ENCODE measurements around the gene CFAP91.

Gene CFAP91

DNA sequence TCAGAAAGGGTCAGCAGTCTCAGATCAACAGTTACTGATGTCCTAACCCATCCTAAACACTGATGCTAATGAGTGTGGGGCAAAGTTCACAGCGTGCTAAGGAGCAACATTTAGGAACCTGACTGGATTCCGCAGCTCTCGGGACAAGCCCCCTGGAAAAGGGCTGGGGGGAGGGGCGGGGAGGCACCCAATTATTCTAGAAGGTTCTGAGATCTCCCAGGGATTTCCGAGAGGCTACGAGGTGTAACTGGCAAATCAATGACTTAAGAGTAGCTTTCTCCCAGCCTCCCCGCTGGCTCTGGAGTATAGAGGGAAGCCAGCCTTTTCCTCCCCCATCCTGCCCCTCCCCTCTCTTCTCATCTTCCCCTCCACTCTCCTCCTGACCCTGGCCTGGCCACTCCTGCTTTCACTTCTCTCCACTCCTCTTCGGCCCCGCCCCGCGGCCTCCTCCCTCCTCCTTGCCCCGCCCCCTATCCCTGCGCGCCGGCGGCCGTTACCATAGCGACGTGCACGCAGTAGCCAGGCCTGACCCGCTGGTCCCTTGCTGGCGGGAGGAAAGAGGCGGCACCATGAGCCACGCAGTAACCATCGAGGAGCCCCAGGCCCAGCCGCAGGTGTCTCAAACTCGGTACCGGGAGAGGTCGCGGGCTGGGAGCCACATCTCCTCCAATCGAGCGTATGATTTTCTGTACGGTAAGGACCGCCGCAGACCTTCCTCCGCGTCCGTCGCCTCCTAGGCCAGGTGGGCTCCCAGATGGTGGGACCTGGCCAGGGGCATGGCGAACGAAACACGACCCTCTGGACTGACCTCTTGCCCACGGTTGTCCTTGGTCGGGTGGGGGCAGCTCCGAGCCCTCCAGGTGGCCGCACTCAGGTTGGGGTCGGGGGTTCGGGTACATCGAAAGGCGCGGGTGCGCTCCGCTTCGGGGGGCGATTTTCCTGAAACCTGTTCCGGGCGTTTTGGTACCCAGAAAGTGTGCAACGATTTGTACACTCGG lies at the start of gene CFAP91:
Gene CFAP91, plus strand, starts transcription at position 493 of the 998 bp plus-strand sequence. Its CDS starts 77 bp downstream, at position 570.
- peak; percentile 69 for DNase-seq

DNA sequence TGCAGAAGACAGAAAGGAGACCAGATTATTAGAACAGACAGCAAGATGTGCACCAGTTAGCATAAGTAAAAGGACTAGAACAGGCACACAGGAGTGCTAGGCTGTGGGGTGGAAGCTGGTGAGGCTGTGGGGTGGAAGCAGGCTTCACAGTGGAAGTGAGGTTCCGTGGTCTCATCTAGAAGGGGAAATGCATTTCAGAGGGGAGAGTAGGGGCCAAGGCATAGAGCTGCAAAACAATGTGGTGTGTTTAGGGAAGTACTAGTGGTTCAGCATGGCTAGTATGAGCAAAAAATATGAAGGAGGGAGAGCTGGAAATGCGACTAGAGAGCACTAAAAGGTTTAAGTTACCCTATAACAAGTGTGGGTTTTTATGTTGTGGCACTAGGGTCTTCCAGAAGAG lies 48.9 kb upstream of the CFAP91 start:
- no peak for DNase-seq

GRCh38 chr3:119657887-119658702 lies 44.7 kb upstream of the CFAP91 start:
- DNase-seq, result no peak

- no peak for DNase-seq
Measured at GRCh38 chr3:119658994-119659393, 43.8 kb upstream of the CFAP91 start.

- DNase-seq, result no peak
Measured at GRCh38 chr3:119659606-119660291, 43.1 kb upstream of the CFAP91 start.

GRCh38 chr3:119660474-119661440 lies 42.1 kb upstream of the CFAP91 start, which contains the start of gene POPDC2:
TSS of gene POPDC2 (minus strand) at chr3:119660589. CDS start at chr3:119660423, 166 bp downstream.
- DNase-seq, result no peak

DNA sequence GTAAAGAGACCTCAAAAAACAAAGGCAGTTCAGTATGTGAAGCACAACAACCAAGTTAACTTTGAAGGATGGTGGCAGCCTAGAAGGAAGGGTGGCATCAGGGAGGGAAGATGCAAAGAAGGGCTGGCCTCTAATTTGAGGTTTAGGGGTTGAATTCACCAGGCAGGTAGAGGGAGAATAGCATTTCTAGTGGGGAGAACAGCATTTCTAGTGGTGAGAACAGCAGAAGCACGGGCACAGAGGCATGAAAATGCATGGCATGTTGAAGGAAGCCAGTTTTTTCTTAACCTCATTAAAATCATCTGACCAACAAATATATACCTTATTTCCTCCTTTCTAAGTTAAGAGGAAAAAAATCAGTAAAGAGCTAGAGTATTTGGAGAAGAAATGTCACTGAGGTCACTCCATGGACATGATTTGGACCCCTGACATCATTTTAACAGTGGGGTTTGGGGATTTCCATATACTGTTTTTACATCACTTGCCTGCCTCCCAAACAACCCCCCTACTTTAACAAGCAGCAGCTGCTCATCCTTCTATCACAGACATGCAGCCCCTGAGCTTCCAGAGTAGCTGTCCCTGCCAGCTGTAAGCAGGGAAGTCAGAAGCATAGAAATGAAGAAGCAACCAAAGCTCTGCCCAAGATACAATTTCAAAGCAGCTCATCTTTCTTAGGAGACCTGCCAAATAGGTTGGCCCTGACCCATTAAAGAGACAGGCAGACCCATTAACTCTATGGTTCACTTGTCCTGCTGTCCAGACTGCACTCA lies 40.0 kb upstream of the CFAP91 start:
- no peak for DNase-seq

DNA sequence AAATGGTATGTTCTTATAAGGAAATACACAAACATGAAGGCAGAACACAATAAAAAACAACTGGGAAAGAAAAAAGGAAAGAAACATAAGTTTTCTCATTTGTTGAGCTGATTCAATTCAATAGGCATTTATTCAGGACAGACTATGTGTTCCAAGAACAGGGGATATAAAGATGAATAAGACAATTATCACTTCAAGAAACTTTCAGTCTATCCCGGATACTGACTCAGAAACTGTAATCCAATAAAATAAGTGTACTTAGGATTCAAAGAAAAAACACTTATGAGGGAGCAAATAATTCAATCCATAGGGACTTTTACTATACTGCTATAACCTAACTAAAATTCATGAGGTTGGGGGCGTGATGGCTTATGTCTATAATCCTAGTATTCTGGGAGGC lies 38.9 kb upstream of the CFAP91 start:
- DNase-seq, result no peak

- DNase-seq, result no peak
Measured at GRCh38 chr3:119664370-119664769, 38.5 kb upstream of the CFAP91 start.

DNA sequence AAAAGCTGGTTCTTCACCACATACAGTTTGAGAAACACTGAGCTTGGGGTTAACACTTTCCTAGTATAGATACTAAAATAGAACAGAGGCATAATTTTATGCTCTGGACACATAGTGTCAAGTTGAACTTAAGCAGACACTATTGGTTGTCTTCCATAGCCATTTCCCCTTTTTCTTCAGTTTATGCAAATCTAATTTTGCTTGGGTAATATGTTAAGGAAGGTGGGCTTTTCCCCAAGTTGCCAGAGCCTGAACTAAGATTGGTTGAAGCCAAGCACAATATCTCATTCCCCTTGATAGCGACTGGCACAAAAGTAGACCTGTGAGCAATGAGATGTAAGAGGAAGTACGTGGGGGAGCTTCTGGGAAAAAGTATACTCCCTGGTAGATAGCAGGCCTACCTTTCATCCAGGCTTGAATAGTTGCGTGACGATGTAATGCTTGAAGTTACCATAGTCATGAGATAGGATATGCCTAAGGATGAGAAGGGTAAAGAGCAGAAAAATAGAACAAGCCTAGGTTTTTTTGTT lies 37.9 kb upstream of the CFAP91 start:
- no peak for DNase-seq

DNA sequence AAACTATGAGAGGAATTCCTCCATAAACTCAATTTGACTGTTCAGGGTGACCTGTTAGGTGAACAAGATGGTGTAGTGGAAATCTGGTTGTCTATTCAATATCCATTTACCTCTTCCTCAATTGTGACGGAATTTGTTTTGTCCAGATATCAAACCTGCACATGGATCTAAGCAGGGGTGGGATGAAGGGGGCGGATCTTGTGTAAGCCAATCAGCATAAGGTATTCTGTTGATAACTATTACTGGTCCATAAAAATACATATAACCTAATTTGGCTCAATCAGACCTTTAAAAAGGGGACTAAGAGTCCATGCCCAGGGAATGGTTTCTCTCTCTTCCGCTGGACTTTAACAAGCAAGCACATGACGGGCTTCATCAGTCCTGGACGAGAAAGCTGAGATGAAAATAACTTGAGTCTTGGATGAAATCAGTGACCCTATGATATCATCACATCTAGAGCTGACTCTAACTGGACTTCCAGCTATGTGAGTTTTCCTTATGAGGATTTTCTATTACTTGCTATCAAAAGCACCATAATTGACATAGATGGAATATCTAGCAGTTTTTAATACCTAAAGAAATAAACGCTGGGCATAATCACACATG lies 36.8 kb upstream of the CFAP91 start:
- no peak for DNase-seq

DNA sequence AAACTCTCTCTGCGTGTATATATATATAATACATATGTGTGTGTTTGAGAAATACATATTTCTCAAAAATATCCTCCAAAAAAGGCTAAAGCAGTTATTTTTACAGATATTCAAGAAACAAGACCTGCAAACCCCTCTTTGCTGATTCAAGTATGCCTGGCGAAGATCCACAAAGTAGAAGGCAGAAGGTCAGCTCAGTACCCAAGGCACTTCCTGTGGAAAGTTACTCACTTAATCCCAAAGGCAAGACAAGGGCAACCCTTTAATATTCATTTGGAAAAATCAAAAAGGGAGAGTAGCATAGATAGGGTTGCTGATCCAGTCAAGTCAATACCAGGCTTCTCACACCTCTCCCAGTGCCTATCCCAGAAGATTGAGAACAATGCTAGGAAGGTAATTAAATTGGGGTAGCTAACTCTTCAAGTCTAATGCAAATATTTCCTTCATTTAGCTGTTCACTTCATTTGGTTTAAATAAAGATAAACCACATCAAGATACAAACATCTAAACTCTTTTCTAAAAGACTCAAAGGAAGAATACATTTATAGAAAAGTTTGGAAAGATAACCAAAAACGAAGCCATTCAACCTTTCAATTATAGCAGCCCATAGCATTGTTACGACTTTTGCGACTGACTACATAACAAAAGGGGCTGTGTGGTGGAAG lies 32.8 kb upstream of the CFAP91 start:
- DNase-seq, result no peak

DNA sequence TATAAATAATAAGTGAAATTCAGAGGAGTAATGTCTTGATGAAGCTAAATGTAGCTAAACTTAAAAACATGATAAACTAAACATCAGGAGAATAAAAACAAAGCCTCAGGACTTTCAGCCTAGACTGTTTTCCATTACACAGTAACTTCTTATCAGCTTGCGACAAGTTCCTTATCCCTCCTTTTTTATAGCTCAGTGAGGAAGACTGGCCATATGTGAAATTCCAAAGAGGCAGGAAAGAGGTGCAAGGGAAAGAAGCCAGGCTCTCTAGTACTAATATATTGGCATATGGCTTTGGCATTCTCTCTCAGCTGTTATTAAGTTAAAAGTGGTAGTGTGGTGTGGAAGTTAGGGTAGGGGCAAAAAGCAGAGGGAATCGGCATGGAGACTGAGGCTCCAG lies 30.0 kb upstream of the CFAP91 start:
- DNase-seq, result no peak

DNA sequence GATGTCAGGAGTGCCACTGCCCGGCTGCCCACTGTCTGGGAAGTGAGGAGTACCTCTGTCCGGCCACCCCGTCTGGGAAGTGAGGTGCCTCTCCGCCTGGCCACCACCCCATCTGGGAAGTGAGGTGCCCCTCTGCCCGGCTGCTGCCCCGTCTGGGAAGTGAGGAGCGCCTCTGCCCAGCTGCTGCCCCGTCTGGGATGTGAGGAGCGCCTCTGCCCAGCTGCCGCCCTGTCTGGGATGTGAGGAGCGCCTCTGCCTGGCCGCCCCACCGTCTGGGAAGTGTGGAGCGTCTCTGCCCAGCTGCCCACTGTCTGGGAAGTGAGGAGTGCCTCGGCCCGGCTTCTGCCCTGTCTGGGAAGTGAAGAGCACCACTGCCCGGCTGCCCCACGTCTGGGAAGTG lies 28.9 kb upstream of the CFAP91 start:
- no peak for DNase-seq

DNA sequence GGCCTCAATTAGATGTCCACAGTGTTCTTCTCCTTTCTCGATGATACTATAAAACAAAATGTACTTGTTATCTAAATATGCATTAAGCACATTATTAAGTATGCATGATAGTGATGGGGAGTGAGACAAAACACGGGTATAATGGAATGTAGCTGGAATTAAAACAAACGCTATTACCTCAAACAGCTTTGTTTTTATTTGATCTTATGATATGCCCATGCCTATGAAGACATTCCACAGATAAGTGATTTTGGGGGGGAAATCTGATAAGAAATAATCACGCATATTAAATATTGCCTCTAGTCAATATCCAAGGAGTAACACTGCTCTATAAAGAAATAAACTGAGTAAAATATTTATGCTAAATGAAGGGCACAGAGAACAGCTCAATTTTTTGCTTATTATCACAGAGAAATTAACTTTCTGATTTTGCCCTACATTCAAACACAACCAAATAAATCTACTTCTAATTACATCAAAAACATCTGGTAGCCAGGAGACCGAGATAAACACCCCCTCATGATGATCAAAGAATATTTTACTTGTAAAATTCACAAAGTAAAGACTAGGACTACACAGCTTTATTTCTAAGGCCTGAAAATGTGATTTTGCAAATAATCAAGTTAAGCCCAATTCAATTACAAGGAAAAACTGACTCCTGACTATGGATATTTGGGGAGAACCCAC lies 27.5 kb upstream of the CFAP91 start:
- no peak for DNase-seq

DNA sequence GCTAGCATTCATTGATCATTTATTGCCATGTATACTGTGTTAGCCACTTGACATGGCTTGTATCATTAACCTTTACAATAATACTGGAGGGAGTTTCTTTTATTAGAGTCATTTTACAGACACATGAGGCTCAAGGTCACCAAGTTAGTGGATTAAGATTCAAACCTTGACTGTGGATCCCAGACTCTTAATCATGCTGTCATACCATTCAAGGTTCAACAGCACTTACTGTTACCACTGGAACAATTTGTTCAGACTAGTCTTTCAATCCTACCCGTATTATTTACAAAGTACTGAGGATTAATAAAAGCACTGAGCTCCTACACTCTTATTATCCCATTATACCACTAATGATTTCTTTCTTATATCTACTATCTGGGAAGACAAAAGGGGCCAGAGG lies 26.8 kb upstream of the CFAP91 start:
- DNase-seq, result no peak

DNA sequence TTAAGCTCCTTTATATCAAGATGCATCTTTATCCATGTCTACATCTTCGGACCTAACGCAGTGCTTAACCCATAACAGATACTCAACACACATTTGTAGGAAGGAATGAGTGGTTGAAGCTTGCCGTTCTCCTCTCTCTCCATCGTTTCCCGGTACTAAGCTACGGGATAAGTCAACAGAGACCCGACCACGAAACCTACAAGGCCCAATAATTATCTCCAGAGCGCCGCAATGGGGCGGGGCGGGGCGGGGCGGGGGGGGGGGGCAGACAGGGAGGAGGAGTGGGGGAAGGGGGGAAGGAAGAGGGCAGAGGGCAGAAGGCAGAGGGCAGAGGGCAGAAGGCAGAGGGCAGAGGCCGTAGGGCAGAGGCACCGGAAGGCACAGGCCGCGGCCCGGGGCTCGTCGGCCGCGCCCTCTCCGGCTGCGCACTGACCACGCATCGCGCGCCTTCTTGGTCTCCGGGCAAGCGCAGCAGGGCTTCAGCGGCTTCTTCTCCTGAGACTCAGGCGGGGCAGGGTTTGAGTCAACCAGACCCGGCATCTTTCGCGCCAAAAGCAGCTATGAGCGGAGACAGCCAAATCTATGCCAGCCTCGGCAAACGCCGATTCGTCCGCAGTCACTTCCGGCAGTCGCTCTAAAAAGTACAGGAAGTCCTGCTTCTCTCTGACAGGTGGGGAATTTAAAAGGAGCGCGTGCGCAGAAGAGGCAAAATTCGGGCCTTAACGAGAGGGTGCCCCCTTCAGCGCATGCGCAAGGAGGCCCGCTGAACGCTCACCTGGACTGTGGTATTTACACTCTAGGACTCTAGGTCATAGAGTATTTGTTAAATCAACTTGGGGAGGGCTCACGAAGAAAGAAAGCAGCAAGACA lies 25.8 kb upstream of the CFAP91 start, which contains the start of gene COX17:
Gene COX17, minus strand, starts transcription at position 636 of the 870 bp plus-strand sequence. Its CDS starts 96 bp downstream, at position 540.
- DNase-seq, result peak; percentile 69

DNA sequence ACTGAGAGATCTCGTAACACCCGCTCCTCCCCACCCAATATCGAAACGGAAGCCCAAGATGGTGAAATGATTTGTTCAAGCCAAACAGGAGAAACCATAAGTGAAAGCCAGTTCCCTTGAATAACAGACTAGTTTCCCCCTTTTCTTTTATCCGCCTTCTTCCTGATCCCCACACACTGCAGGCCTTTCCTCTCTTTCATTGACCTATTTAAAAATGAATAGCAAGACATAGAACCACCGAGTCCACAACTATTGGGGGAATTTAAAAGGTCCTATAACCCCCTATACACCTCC lies 25.2 kb upstream of the CFAP91 start:
- DNase-seq, result no peak
